ENCODE results near the gene CMSS1.

The CMSS1 gene

DNA sequence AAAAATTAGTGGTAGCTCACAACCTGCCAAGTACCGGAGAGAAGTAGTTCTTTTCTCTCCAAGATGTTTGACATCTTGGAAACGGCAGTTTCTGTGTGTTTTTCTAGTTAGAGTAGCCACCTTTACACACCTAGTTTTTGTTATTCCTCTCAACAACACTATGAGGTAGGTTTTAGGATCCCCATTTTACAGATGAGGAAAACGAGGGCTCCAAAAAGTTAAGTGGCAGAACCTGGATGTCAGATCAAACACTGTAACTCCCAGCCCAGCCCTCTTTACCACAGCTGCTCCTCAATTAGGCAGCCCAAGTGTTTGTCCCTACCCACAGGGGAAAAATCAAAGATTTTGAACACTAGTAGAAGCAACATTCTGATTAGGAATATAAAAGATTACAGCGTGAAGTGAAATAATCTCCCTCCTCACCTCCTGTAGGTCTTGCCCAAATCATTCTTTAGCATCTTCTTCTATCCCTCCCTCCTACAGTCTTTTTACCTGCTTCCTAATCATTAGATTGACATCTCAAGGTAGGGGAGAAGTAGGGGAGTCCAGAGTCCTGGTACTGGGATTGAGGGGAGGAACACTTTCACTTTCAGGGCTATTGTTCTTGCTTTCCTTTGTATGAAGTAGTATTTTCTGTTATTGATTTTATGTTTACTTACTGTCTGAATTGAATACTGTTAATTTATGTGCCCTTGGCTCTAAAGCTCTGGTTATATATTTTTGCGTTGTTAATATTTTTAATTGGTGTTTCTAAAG lies 142.6 kb downstream of the CMSS1 start:
- DNase-seq (ENCODE audit: low spot score), result no peak

DNA sequence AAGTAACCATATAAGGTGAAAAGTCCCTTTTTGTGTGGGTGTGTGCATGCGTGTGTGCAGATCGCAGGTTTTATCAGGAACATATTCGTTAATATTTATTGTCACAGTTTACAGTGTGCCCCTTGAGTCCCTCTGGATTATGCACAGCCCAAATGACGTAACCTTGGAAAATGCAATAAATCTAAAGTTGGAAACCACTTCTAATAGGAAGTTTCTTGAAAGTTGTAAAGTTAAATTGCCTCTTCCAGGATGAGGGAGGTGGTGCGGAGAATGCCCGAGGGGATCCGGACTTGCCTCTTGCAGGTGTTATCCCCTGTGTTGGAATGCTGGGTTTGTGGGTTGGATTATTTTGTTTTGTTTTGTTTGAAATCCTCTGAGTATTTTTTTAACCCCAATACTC lies 143.3 kb downstream of the CMSS1 start:
- DNase-seq (ENCODE audit: low spot score), result no peak

DNA sequence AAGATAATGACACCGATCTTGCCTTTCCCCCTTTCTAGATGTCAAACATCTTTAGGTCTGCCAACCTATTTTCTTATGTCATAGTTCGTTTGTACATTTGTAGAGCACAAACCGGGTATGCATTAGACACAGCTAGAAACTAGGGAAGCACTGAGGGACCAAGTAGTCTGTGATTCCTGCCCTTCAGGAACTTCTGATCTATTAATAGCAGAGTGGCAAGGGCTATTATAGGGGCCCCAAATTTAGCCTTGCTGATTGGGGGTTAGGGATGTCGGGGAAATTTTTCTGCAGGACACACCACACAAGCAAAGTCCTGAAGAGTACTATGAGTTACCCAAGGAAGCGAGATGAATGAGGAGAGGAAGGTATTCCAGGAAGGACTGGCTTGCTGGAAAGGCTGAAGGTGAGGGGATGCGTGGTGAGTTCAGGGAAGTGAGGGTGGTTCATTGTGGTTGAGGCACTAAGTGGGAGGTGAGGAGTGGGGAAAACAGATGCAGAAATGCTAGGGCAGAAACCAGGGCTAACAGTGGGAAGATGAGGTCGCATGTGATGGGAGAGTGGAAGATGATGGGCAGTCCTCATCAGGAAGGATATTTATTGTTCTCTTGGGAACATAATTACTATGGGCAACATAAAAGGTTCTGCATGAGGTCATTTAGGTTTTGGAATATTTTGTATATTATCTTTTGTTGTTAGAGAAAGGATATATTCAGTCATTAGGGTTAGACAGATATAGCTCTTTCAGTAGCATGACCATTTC lies 144.3 kb downstream of the CMSS1 start:
- no peak for DNase-seq (ENCODE audit: low spot score)

DNA sequence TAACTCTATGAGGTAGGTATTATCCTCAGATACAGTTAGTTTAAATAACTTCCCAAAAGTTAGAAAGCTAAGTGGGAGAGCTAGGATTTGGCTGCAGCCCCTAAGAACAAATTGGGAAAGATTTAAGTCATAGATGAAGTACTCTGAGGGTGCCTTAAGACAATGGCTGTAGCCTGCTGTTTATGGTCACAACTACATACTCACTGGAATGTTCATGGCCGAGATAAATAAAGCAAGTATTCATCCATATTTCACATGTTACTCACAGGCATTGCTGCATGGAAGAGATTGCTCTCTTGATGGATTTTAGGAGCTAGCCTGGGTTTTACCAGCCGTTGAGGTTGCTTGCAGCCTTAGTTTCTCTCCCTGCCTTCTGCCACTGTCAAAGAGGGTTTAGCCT lies 145.0 kb downstream of the CMSS1 start:
- DNase-seq (ENCODE audit: low spot score), result no peak

DNA sequence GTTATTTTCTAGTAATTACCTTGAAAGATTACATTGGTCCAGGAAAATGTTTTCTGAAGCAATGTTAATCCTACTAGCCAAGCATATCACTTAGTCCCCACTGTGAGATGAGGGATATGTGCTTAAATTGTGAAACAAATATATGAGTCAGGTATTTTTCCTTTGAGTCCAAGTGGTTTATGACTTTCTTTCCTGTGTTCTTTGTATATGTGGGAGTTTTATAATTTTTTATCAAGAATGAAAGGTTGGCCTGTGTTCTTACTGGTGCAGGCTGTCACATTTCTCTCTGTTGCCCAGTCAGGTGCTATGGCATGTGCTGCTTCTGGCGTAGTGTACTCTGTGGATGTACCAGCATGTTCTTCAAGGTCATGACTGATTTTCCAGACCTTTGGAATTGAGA lies 147.4 kb downstream of the CMSS1 start:
- DNase-seq (ENCODE audit: low spot score), result no peak

DNA sequence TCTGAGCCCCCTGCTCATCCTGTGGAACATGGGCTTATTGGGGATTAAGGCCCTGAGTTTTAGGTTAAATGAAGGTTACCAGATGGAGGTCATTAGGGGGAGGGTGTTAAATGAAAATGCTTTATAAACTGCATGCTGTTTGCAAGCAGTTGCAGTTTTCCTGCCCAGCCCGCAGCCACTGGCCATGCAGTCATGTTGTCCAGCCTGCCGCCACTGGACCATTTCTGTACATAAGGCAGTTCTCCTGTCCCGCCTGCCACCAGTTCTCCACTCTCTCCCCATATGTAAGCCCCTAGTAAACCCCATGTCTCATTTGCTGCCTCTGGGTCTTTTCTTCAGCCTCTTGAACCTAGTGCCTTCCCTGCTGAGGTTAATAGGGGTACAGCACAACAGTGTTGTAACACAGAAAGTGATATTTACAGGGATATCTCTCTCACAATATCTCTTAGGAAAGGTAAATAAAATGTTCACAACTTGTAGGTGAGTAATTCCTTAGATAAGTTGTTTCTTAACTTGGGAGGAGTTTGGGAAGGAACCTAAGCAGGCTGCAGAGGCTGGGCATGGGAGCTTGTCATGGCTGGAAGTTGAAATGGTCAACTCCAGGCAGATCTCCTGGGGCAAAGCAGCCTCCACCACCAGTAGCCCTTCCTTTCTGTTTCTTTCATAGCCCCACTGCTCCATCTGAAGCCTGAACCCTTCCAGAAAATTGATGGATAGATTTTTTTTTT lies 148.2 kb downstream of the CMSS1 start:
- no peak for DNase-seq (ENCODE audit: low spot score)

DNA sequence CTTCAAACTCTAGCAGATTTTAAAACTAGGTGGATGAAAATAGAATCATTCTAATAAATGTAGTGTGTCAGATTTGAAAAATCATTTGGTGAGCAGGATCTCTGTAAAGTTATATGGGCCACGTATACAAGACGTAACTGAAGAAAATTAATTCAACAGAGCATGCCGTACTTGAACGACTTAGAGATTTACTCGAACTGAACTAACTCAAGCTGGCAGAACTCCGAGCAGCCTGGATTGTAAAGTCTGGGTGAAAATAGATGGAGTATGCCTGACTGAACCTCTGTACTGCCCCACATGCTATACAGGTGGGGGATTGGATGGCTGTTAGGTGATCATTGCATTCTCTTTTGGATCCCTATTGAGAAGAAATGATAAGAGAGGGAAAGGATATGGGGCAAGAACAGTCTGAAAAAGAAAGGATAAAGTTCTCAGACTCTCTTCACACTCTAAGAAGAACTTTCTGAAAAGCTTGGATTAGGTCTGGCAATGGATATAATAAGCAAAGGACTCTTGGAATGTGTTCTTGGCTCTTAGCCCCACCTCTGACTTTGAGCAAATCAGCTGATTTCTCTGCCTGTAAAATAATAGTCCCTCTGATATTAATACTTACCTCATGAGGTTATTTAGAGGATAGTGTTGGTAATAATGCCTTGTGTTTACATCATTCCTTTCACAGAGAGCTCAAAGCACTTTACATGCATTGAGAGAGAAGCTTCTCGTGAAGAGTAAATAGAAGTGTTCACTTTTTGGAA lies 149.2 kb downstream of the CMSS1 start:
- no peak for DNase-seq (ENCODE audit: low spot score)

DNA sequence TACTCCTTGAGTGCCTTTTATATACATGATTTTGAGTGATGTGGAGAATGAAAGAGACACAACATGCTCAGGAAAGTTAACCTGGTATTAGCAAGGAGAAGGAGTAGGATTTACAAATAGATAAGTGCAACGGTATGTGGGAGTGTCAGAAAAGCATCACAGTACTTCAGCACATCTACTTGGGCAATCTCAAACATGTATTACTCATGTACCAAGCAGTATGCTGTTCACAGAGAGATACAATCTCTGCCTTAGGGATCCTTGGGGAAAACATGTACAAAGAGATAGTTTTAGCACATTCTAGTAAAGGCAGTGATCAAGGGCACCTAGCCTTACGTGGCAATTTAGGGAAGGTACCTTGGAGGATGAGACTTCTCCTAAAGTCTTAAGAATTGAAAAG lies 150.1 kb downstream of the CMSS1 start:
- DNase-seq (ENCODE audit: low spot score), result no peak

DNA sequence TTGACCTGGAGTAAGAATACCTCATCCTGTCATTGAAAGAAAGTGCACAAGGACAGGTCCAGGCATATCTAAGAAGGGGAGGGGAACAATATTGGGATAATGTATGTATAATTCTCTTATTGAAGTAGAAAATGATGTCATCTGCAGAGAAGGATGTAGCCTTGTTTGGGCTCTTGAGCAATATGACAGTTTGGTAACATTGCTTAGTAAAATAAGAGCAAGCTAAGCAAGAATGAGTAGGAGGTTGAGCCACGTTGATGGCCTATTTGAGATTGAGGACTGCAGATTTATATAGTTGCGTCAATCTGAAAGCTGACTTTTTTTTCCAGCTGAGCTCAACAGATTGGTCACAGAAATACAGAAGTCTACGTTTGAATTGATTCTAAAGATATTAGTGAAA lies 151.5 kb downstream of the CMSS1 start:
- no peak for DNase-seq (ENCODE audit: low spot score)

DNA sequence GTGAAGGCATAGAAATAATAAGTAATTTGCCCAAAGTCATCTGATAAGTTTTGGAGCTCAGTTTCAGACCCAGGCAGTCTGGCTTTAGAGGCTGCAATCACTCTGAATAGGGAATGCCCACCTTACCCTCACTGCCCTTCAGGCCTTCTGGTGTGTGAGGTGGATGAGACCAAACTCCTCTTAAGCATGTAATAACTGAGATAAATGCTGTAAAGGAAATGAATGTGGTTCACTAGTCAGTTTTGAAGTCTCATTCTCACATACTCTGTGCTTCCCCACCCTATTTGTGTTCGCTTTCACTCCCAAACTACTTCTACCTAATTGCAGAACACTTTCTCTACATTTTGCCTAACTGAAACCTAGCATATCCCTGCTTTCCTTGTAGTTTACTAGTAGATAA lies 152.5 kb downstream of the CMSS1 start:
- DNase-seq (ENCODE audit: low spot score), result no peak

DNA sequence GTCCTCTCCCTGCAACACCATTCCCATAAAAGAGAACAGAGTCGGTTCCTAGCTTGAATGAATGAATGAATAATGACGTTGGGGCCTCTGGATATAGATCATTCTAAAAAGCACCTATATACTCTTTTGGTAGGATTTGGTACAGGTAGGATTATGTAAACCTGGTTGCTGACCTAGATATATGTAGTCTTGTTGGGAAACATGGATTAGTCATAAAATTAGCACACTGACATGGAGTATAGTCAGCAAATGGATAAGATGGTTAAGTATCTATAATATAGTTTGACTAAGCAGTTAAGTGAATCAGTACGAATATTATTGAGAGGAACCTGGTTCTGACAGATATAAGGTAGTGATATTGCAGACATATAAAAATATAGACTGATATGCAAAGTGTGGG lies 154.1 kb downstream of the CMSS1 start:
- no peak for DNase-seq (ENCODE audit: low spot score)

DNA sequence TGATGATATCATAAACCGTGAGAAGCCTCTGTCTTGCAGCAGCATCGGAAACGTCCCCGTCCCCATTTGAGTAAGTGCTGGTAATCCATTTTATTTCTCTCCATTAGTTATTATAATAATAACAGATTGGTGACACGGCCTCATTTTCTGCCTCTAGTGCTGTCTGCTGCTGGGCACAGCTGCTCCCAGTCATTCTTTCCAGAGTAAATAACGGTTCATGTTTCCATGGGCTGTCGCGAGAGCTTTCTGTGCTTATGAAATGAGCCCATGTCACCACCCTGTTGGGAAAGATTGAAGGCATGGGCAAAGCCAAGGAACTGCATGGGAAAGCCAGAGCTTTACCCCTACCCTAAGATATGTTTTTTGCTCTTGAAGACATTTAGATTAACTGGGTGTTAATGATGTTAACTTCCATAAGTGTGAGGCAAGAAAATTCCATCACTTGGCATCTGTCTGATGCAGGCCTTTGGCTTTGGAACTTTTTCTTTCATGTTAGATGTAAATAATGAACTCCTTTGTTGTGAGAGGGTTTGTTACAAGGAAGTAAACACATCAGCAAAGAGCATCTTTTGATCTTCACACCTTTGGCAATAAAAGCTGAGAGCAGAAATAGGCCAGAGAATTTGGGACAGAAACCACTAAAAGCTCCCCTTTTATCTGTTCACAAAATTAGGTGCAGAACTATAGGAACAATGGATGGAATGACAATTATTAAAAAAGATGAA lies 154.9 kb downstream of the CMSS1 start:
- peak; percentile 80 for DNase-seq (ENCODE audit: low spot score)

DNA sequence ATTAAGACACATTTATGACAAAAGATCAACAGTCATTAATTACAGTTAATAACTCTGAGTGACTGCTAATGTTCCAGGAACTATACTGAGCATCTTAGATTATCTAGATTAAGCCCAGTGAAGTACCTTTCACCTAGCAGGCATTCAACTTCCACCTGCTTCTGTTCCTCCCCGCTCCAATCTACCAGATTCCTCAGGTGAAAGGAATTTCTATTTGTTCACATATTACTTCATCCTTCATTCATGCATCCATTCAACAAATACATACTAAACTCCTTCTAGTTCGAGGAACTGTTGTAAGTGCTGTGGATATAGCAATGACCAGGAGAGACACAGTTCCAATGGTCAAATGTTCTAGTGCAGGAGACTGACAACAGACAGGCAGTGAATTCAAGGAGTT lies 157.3 kb downstream of the CMSS1 start:
- DNase-seq (ENCODE audit: low spot score), result no peak

DNA sequence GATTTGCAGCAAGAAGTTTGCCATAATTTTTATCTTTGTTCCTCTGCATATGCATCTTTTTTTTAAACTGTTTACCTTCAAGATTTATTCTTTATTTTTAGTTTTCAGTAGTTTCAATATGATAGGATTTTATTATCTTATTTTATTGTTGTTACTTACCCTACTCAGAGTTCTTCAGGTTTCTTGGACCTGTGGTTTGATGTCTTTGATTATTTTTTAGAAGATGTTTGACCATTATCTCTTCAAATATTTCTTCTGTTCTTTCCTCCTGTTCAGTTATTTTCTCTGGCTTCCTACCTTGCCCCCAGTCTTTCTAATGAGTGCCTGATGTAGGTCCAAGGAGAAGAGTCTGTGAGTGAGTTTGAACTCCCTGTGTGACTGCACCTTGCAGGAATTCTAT lies 158.9 kb downstream of the CMSS1 start:
- DNase-seq (ENCODE audit: low spot score), result no peak

DNA sequence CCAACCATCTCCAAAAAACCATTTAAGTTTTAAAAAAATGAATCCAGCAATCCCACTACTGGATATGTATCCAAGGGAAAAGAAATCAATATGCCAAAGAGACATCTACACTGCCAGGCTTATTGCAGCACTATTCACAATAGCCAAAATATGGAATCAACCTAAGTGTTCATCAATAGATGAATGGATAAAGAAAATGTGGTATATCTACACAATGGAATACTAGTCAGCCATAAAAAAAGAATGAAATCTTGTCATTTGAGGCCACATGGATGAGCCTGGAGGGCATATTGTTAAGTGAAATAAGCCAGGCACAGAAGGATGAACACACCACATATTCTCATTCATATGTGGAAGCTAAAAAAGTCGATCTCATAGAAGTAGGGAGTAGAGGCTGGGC lies 160.6 kb downstream of the CMSS1 start:
- no peak for DNase-seq (ENCODE audit: low spot score)

DNA sequence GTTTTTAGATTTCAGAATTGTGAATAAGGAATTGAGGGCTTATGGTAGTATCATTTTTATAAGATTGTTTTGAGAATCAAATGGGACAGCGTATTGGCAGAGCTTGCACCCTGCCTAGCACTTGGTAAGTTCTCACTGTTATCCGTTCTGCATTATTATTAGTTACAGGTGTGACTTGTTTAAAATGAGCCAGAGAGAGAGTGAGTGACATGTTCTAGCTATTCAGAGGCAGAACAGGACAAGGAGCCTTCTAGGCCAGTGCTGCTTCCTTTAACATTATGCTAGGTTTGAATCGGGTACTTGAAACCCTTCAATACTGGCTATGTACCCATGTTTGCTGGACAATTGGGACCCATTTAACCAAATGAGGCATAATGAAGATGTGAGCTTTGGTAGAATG lies 162.9 kb downstream of the CMSS1 start:
- no peak for DNase-seq (ENCODE audit: low spot score)

DNA sequence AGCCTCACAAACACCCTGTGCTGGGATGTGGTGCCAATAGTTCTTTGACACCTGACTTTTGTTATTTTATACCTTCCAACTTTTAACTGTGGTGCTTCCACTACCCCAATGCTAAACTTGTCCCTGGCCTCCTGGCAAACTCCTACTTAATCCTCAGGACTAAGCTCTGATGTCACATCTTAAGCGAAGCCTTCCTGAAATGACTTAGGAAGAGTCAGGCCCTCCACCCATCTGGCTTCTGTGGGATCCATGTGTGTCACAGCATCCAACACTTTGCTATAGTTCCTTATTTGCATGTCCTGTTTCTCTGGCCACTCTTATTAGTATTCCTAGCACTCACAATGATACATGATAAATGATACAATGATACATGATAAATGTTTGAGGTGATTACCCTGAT lies 163.5 kb downstream of the CMSS1 start:
- no peak for DNase-seq (ENCODE audit: low spot score)

DNA sequence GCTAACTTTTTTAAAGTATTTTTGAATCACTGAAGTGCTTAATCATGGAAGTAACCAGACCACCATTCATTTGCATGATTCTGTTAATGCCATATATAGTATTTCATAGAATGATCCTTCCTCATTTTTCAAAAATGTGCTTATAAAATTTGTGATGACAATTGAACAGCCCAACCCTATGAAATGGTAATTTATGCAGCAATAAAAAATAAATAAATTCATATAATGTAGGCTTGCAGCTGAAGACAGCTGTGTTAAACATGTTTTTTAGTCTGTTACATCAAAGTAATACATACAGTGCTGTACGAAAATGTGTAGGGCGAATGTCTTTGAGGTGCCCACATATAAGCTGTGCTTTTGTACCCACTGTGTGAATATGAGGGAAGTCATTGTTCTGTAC lies 165.0 kb downstream of the CMSS1 start:
- DNase-seq (ENCODE audit: low spot score), result no peak

DNA sequence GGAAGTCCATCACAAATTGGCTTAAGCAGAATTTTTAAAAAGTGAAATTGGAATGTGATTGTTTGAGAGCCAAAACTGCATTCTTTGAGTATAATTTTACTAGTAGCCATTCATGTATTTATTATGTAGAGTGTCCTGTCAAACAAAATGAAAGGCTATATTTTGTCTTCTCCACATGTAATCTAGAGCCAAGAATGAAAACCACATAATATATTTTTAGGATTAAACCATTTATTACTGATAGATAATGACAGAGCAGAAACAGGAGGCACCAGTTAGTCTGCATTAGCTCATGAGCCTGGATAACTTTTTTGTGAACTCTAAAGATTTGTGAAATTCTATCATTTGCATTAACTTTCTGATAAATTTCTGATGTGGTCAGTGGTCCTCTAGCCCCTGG lies 166.5 kb downstream of the CMSS1 start:
- DNase-seq (ENCODE audit: low spot score), result no peak

DNA sequence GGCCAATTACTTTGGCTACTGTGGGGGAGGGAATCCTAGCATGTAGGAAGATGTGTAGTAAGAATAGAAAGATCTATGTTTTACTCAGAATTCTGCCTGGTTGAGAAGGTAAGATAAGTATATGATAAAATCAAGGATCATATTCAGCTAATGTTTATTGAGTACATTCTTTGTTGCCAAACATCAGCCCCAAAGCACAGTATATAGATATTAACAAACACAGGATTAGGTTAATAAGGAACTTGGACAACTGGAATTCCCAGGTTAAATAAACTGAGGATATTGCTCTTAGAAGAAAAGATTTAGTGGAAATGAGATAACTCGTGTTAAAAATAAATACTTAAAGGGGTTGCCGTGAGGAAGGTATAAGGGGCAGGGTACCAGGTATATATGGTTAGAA lies 167.0 kb downstream of the CMSS1 start:
- DNase-seq (ENCODE audit: low spot score), result no peak

DNA sequence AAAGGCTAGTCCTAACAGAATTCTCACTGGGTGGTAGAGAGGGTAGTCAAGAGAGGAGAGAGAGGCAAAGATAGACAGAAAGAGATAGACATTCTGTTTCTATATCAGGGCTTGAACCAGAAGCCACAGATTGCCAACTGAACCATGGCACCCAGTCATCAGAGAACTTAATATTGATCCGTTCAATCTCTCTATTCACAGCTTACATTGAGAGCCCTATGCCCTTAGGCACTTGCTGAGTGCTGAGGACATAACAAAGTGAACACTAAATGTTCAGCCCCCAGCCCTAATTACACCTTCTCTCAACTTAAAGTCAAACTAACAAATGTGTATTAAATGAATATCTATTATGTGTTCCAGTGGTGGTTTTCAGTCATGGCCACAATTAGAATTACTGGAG lies 172.5 kb downstream of the CMSS1 start:
- no peak for DNase-seq (ENCODE audit: low spot score)

DNA sequence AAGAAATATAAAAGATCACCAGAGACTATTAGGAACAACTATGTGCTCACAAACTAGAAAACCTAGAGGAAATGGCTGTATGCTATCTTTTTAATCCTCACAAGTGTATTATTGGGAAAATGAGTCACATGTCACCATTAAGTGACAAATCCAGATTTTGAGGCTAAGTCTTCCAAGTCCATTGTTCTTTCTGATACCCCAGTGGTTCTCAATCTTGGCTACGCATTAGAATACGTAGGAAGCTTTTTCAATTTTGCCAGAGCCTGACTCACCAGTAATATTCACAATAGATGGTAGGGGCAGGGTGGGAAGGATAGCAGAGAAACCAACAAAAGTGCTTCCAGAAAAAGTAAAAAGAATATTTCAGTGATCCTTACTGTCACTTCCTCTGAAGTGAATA lies 179.6 kb downstream of the CMSS1 start:
- no peak for DNase-seq (ENCODE audit: low spot score)

All from SW480 (cell line).